ENCODE results near the gene ATXN3.

Gene ATXN3

DNA sequence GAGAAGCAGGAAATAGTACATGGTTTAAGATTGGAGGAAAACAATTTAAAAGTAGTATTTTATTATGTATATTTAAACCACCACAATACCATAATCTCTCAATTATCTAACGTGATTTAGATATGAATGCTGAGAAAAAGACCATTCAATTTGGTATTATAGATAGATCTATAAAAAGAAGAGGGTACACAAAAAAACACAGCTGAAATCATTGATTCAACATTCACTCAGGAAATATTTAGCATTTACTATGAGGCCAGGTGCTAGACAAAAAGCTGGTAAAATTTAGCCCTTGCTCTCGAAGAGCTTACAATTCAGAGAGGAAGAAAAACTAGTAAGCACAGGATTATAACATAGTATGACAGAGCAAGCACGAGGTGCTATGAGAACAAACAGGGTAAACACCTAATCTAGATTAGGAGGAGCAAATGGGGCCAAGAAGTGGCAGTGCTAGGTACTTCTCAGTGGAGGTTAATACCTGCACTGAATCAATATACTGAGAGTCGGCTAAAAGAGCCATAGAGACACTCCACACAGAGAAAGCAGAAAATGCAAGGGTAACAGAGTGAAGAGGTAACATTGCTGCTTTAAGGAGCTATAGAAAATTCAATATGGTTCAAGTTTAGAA, 94.1 kb downstream of the ATXN3 start:
- no peak overlapping the region for H3K4me3 ChIP-seq (ENCODE audit: control insufficient read depth, low read depth, low read length)
- TF ChIP-seq, protein P1, sequence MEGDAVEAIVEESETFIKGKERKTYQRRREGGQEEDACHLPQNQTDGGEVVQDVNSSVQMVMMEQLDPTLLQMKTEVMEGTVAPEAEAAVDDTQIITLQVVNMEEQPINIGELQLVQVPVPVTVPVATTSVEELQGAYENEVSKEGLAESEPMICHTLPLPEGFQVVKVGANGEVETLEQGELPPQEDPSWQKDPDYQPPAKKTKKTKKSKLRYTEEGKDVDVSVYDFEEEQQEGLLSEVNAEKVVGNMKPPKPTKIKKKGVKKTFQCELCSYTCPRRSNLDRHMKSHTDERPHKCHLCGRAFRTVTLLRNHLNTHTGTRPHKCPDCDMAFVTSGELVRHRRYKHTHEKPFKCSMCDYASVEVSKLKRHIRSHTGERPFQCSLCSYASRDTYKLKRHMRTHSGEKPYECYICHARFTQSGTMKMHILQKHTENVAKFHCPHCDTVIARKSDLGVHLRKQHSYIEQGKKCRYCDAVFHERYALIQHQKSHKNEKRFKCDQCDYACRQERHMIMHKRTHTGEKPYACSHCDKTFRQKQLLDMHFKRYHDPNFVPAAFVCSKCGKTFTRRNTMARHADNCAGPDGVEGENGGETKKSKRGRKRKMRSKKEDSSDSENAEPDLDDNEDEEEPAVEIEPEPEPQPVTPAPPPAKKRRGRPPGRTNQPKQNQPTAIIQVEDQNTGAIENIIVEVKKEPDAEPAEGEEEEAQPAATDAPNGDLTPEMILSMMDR (conservative IDR thresholded peaks at IDR 0.05; ENCODE audit: control insufficient read depth, insufficient read depth, low read depth, low read length), result no peak
- no peak for DNase-seq (ENCODE audit: low read depth)

DNA sequence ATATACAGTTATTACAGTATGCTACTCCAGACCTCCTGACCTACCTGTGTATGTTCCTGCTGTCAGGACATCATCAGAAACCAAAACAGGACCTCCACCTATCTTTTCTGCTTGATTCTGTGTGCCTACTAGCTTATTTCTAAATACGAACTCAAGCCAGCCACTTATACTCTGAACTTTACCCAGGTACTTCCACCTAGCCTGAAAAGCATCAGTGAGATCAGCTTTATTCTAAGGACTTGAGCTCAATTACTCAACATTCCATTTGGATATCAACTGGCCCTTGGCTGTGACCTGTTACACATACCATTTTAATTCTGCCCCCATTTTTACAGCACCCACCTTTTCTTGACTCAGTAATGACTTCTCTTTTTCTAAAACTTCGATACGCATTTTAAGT, 95.7 kb downstream of the ATXN3 start:
- no peak for DNase-seq (ENCODE audit: low read depth)
- TF ChIP-seq, protein P1 (conservative IDR thresholded peaks at IDR 0.05; ENCODE audit: control insufficient read depth, insufficient read depth, low read depth, low read length), result no peak
- no peak overlapping the region for H3K4me3 ChIP-seq (ENCODE audit: control insufficient read depth, low read depth, low read length)

DNA sequence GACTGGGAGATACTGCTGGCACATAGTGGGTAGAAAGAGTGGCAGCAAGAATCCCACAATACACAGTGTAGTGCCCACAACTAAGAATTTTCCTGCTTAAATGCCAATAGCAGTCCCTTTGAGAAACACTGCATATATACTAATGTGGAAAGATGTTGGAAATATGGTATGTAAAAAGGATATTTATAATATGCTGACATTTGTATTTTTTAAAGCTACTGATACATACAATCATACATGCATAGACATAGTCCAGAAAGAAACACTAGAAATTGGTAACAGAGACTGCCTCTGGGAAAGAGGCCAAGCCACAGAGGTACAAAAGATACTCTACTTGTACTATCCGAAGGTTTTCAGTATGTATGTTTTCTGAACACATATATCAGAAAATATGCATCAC, 96.8 kb downstream of the ATXN3 start:
- no peak for DNase-seq (ENCODE audit: low read depth)
- H3K4me3 ChIP-seq (ENCODE audit: control insufficient read depth, low read depth, low read length), result no peak overlapping the region
- TF ChIP-seq, protein P1 (conservative IDR thresholded peaks at IDR 0.05; ENCODE audit: control insufficient read depth, insufficient read depth, low read depth, low read length), result no peak

Data from fibroblast of mammary gland (primary cell).